Skin of body (tissue), 2 donors: ENCODE measurements around the gene CASKIN2. TPM values are rescaled to one million over a fixed set of nuclear protein-coding genes. Genes with fewer than 3 reads are reported as not detected.
"Not testable (repeated sequence)": the region's sequence is repeated elsewhere in the genome, so short reads cannot be mapped to it uniquely, and the experiment has no call there.

ENCODE experiments used
- DNase-seq: peaks from one replicate; lab custom pipeline; 2025; lab: John Stamatoyannopoulos, UW
- total RNA-seq: library from RNA; depleted of rRNA; stranded (reverse); fragments of >200 nt; gene quantifications from one replicate; pipeline ENCODE4 v1.2.3, GENCODE V29; 2014

Gene CASKIN2
- total RNA-seq, 1 donor from 2014 or later: 7.1 TPM

DNA sequence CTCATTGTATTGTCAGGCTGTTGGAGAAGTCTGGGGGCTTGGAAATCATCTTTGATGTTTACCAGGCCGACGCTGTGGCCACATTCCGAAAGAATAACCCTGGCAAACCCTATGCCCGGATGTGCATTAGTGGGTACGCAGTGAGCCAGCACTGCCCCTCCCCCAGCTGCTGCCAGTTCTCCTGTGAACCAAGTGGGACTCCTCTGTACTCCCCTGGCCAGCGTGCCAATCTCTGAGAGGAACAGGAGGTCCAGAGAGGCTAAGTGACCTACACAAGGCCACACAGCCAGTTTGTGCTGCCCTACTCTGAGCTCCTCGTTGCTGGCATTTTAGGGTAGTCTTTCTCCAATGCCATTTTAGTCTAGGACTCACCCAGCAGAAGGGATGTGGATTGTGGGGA, 8.3 kb upstream of the CASKIN2 start:
- DNase-seq: no peak

DNA sequence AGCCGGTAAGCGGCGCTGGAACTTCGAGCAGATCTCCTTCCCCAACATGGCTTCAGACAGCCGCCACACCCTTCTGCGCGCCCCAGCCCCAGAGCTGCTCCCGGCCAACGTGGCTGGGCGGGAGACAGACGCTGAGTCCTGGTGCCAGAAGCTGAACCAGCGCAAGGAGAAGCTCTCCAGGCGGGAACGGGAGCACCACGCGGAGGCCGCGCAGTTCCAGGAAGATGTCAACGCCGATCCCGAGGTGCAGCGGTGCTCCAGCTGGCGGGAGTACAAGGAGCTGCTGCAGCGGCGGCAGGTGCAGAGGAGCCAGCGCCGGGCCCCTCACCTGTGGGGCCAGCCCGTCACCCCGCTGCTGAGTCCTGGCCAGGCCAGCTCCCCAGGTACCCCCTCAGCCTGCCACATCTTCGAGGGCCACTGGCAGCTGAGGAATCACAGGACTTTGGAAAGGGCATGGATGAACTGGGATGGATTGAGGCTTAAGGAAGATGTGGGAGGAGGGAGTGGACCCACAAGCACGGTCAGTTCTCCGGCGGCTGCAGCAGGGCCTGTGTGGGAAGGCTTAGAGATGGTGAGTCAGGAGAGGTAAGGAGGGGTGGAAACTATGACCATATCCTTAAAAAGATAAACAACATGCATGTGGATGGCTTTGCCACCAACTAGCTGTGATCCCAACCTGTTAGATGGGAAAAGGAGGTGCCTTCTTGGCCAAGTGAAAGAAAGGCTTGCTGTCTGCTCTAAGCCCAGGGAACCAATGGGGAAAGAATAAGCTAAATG, 6.8 kb upstream of the CASKIN2 start:
- DNase-seq: no peak

- no peak for DNase-seq
These were observed 6.0 kb upstream of the CASKIN2 start for GRCh38 chr17:75521290-75521689.

DNA sequence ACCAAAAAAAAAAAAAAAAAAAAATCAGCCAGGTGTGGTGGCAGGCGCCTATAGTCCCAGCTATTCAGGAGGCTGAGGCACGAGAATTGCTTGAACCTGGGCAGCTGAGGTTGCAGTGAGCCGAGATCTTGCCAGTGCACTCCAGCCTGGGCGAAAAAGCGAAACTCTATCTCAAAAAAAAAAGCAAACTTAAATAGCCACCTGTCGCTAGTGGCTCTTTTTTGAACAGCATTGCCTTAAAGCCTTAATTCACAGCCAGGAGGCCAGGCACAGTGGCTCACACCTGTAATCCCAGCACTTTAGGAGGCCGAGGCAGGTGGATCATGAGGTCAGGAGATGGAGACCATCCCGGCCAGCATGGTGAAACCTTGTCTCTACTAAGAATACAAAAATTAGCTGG, 5.1 kb upstream of the CASKIN2 start:
- not testable (repeated sequence) for DNase-seq

GRCh38 chr17:75518983-75519537, 3.7 kb upstream of the CASKIN2 start:
- DNase-seq: no peak

DNA sequence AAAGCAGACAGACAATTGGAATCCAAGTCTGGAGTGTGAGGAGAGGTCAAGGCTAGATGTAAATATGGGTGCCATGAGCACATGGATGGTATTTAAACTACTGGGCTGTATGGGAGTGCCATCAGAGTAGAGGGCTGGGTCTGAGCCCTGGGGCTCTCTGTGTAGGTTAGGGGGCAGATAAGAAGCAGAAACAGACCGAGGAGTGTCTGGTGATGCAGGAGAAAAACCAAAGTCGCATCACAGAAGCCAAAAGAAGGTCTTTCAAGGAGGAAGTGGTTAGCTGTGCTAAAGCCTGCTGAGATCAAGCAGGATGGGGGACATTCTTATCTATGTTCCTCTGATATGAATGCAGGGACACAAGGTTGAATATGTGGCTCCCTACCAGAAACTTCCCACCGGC, 2.9 kb upstream of the CASKIN2 start:
- DNase-seq: no peak

DNA sequence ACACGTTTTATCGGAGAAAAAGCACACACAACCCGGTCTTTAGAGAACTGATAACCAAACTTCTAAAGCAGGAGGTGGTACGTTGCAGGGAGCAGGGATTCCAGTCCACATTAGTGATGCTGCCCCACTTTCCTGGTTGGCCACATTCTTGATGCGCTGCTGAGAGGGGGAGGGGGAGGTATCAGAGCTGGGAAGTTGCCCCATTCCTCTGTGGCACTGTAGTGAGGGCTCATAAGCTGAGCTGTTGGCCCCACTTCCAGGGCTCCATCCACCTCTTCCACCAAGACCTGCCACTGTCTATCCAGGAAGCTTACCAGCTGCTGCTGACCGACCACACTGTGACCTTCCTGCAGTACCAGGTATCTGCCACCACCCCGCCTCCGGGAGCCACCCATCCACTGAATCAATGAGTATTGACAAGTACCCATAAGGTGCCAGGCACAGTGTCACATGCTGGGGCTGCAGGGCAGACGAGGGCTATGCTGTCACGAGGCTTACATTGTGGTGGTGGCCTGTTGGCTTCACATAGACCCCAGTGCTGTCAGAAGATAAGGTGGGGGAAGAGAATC, 2.0 kb upstream of the CASKIN2 start:
- no peak for DNase-seq

GRCh38 chr17:75516619-75517296, 1.4 kb upstream of the CASKIN2 start:
- DNase-seq: no peak

- peak; percentile 87 for DNase-seq
These were observed 900 bp upstream of the CASKIN2 start, which contains the start of gene TSEN54 for GRCh38 chr17:75516255-75516618. TSEN54 (plus strand) TSS chr17:75516528; CDS start chr17:75516561, 33 bp downstream.

- no peak for DNase-seq
These were observed 330 bp downstream of the CASKIN2 start for GRCh38 chr17:75514919-75515495.

DNA sequence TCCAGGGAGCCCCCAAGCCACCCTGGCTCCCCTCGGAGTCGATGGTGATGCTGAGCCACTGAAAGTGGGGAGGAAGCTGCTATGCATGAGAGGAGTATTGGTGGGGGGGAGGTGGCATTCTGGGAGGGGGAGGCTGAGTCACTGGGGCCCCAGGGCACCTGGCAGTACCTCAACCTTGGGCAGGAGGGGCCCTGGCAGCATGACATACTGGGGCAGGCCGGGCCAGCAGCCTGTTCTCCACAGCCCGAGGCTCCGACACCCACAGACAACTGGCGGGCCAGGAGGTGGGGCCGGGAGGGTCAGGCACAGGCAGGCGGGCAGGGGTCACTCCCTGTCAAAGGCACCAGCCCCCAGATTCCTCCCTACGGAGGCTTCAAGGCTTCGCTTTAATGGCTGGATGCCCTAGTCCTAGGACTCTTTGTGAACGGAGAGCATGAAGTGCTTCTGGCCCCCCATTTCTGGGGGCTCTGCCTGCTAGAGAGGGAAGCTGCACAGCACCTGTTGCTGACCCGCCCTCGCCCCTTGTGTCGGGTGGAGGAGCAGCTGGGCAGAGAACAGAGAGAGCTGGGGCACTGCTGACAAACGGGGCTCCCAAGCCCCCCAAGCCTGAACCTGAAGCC, 928 bp downstream of the CASKIN2 start:
- no peak for DNase-seq

GRCh38 chr17:75513641-75514000, 1.7 kb downstream of the CASKIN2 start:
- no peak for DNase-seq

DNA sequence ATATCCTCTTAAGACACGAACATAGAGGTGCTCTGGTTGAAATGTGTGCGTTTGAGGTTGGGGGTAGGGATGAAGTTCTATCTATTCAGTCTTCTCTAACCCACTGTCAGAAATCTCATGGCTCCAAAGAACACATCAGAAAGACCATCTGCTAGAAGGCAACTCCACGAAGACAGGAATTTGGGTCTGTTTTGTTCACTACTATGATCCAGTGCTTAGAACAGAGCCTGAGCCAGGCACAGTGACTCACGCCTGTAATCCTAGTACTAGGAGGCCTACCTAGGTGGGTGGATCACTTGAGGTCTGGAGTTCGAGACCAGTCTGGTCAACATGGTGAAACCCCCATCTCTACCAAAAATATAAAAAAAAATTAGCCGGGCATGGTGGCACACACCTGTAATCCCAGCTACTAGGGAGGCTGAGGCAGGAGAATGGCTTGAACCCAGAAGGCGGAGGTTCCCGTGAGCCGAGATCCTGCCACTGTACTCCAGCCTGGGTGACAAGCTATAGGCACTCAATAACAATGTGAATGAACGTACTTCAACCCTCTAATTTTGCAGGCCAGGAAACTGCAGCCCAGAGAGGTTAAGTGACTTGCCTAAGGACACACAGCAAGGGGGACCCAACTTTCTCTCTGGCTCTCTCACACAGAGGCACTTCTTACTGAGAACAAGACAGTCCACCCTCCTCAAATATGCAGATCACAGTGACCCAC, 2.3 kb downstream of the CASKIN2 start:
- no peak for DNase-seq

DNA sequence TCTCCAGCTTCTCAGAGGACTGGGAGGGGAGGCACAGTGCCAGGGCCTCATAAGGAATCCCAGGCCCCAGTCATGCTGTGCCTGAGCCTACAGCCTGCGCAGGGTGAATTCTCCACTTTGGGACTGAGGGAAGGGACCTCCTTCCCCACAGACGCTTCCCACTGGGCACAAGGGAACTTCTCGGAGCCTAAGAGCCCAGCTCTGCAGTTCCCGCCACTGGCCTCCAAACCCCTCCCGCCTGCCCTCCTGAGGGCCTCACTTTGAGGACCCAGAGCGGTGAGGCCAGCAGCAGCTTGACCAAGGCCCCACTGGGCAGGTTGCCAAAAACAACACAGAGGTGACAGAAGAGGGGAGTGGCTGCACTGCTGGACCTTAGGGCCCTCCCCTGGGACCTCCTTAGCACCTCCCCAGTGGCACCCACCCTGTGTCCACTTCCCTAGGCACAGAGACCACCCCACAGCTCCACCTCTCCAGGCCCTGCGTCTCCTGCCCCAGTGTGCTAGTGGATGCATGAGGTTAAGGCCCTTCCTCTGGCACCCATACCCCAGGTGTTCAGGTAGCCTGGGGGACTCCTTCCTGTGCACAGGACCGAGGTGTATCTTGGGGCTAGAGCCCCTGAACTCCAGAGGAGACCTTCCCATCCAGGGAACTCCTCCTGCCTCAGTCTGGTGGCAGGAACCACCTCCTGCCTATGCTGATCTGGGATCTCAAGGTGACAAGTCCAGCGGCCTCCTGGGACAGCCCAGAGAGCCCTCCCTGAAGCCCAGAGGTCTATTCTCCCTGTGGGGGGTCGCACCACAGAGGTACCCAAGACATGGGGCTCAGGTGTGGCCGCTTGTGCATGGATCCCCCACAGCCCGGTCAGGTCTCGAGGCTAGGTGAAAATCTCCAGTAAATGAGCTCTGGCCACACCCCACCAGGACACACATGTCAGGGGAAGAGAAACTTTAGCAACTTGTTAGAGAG, 3.4 kb downstream of the CASKIN2 start:
- no peak for DNase-seq

DNA sequence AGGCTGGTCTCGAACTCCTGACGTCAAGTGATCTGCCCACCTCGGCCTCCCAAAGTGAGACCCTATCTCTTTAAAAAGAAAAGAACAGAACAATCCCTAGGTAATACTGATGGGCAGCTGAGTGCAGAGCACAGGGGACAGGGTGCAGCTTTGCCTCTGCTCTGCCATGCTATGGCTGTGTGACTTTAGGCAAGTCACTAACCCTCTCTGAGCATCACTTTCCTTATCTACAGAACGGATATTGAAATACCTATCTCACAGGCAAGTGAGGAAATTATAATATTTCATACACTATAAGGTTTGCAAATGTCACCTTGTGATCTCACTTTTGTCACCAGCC, 4.1 kb downstream of the CASKIN2 start:
- DNase-seq: no peak

DNA sequence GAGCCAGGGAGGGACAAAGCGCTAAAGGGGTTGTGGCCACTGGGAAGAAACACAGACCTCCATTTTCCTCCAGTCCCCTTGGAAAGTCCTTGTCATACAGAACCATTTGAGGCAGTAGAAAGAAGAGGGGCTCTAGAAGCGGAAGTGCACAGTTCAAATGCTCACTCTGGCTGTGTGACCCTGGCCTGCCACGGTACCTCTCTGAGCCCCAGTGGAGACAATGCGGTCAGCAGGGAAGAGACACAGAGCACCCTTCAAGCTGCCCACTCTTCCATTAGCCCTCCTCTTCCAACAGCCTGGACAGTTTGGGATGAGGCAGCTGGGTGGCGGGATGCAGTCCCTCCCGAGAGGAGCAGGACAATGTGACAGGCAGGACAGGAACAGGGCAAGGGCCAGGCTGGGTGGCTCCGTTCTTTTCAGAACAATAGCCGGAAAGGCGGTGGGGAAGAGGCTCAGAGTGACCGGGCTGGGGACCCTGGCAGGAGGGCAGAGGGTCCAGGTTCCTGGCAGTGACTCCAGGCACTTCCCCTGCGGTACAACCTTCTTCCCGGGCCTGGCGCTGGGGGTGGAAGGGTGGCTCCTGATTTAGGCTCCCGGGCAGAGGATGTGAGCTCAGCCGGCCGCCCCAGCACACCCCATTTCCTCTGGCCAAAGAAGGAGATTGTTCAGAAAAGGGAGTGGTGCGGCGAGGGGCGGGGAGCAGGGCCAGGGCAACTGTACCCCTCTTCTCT, 5.6 kb downstream of the CASKIN2 start:
- no peak for DNase-seq

DNA sequence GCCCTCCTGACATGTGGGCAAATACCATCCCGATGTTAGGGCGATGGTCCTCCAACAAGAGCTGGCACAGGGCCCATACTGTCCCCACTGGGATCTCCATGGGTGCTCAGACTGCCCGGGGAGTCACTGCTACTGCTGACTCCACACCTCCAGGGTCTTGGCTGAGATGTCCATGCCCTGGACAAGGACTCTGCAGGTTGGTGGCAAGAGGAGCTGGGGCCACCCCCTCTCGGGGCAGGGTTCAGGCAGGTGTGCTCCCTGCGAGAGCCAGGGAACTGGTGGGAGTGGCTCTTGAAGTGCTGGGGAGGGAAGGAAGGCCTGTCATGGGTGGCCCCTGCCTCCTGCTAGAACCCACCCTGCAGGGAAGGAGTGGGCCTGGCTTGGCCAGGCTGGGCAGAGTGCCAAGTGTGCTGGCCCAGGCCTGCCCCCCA, 6.4 kb downstream of the CASKIN2 start:
- DNase-seq: no peak

DNA sequence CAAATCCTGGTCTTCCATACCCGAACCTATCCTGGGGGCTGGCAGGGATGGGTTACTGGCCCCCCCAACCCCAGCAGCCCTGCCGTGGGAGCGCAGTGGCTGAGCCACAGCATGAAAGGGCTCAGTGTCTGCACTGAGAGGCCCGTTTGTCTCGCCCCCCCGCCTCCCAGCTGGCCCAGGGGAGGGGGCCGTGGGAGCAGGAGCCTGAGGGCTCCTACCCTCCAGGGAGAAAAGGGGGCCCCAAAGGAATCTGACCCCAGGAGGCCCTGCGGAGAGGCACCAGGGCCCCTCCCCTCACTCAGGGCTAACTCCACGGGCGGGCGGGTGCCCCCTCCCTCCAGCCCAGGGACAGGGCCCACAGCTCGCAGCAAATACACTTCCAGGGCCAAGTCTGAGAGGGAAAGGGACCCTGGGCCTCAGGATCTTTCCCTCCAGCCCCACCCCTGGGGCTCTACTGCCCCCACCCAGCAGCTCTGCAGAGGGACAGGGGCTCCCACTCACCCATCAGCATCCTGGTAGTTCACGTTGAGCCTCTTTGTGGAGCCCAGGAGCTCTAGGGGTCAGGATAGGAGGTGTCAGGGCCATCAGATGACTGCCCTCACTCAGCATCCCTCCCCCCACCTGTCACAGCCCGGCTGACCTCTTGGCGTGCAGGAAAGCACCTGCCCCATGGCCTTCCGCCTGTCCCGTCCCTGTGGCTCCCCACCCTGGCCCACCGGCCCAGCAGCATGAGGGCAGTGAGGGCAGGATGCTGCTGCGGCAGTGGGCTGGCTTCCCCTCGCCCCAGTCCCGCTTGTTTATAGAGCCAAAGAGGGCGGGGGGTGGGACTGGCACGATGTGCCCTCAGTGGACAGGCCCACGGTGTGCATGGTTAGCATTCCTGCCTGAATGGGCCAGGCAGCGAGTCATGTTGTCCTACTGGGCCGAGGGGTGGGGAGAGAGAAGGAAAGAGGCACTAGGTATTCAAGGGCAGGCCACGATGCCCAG, 7.3 kb downstream of the CASKIN2 start:
- no peak for DNase-seq
